ENCODE results near the gene HMMR. TPM values are rescaled to one million over a fixed set of nuclear protein-coding genes. Genes with fewer than 3 reads are reported as not detected.

Gene HMMR
- polyA plus RNA-seq, 1 donor (not counting 4 experiments of a cell fraction or from before 2014, with no cell fraction given): 16.2 TPM

DNA sequence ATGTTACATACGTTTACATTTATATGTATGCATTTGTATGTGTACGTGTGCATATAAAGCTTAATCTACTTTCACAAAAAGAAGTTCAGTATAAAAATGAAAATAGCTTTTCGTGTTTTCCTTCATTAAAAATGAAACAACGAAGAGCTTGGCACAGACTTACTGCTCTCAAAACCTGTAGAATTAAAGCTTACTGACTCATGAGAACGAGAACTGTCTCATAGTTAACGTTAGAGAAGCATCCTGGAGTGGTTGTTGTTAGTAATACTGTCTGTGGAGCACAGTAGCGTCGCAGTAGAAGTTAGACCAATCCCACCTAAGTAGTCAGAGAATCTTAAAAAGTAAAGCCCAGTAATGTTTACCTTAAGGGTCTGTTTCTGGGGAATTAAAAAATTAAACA lies 46.3 kb downstream of the HMMR start:
- peaks cover 51% of the 10 kb centered on the region for H3K79me2 ChIP-seq (ENCODE audit: control insufficient read depth, insufficient read depth, low read length)
- TF ChIP-seq, protein P1, sequence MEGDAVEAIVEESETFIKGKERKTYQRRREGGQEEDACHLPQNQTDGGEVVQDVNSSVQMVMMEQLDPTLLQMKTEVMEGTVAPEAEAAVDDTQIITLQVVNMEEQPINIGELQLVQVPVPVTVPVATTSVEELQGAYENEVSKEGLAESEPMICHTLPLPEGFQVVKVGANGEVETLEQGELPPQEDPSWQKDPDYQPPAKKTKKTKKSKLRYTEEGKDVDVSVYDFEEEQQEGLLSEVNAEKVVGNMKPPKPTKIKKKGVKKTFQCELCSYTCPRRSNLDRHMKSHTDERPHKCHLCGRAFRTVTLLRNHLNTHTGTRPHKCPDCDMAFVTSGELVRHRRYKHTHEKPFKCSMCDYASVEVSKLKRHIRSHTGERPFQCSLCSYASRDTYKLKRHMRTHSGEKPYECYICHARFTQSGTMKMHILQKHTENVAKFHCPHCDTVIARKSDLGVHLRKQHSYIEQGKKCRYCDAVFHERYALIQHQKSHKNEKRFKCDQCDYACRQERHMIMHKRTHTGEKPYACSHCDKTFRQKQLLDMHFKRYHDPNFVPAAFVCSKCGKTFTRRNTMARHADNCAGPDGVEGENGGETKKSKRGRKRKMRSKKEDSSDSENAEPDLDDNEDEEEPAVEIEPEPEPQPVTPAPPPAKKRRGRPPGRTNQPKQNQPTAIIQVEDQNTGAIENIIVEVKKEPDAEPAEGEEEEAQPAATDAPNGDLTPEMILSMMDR (optimal IDR thresholded peaks at IDR 0.05 in 1 of 3, IDR thresholded peaks at IDR 0.05 in 1 of 3, conservative IDR thresholded peaks at IDR 0.05 in 1 of 3; ENCODE audit: extremely low read depth in 1 of 3, insufficient read depth in 2 of 3, low read length in 3 of 3): no peak
- no peak for TF ChIP-seq EZH2 (IDR thresholded peaks at IDR 0.05; ENCODE audit: low read length)
- peak overlapping the region; percentile 87 to 94 (median 90) for H3K4me3 ChIP-seq (ENCODE audit: control insufficient read depth in 2 of 3, extremely low read depth in 1 of 3, insufficient read depth in 2 of 3, low read depth in 1 of 3, low read length in 3 of 3)
- no peak overlapping the region for H2AFZ ChIP-seq (ENCODE audit: control insufficient read depth, low read length)
- no peaks in the 10 kb centered on the region for H3K9me1 ChIP-seq (ENCODE audit: control insufficient read depth, extremely low read depth, insufficient read depth, low read length)
- FAIRE-seq: no peak
- peak overlapping the region; percentile 94 for H3K27ac ChIP-seq (ENCODE audit: control insufficient read depth, insufficient read depth, low read length)
- peak overlapping the region; percentile 89 for H3K9ac ChIP-seq (ENCODE audit: control insufficient read depth, extremely low read depth, insufficient read depth, low read length)
- no peaks in the 10 kb centered on the region for H3K36me3 ChIP-seq (ENCODE audit: control insufficient read depth in 2 of 2, extremely low read depth in 1 of 2, insufficient read depth in 2 of 2, low read length in 2 of 2)
- dilution Hi-C loops (cut with MboI; ENCODE audit: extremely low pct_ligation_motif_present, low sequenced_read_pairs): no loop called here
- peak overlapping the region; percentile 89 for H3K4me2 ChIP-seq (ENCODE audit: control insufficient read depth, extremely low read depth, insufficient read depth, low read depth, low read length)
- no peak for DNase-seq (ENCODE audit: low read depth, low spot score)
- no peaks in the 10 kb centered on the region for H3K27me3 ChIP-seq (ENCODE audit: control insufficient read depth, extremely low read depth, insufficient read depth, low read length)
- H3K9me3 ChIP-seq (ENCODE audit: control insufficient read depth, low read depth, low read length): no peaks in the 10 kb centered on the region
- H4K20me1 ChIP-seq (ENCODE audit: control insufficient read depth, extremely low read depth, insufficient read depth, low read length): peaks cover 2% of the 10 kb centered on the region
- peaks cover 35% of the 10 kb centered on the region for H3K4me1 ChIP-seq (ENCODE audit: control insufficient read depth, extremely low read depth, insufficient read depth, low read length)

DNA sequence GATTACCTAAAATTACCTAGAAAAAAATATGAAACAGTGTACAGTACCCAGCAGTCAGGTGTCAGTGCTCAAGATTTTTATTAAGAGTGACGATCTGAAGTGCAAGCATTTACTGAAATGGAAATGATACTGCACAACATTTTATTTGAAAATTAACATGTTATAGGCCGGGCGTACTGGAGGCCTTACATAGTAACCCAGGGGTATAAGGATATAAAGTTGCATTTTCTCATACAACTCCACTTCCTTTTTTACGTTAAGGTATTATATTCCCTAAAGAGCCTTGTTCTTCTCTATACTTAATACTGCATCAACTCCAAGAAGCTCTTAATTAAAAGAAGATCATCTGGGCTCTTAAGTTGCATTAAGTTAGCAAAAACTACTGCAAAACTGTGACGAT lies 48.3 kb downstream of the HMMR start:
- Histone ChIP-seq H2AFZ (ENCODE audit: control insufficient read depth, low read length) (no peak overlapping the region), H3K36me3 (ENCODE audit: control insufficient read depth in 2 of 2, extremely low read depth in 1 of 2, insufficient read depth in 2 of 2, low read length in 2 of 2) (peaks cover 0 to 5% of the 10 kb centered on the region in 2 experiments), H4K20me1 (ENCODE audit: control insufficient read depth, extremely low read depth, insufficient read depth, low read length) (peaks cover 2% of the 10 kb centered on the region), H3K9me1 (ENCODE audit: control insufficient read depth, extremely low read depth, insufficient read depth, low read length) (no peaks in the 10 kb centered on the region), H3K9me3 (ENCODE audit: control insufficient read depth, low read depth, low read length) (no peaks in the 10 kb centered on the region), H3K27ac (ENCODE audit: control insufficient read depth, insufficient read depth, low read length) (peak overlapping the region; percentile 94), H3K4me3 (ENCODE audit: control insufficient read depth in 2 of 3, extremely low read depth in 1 of 3, insufficient read depth in 2 of 3, low read depth in 1 of 3, low read length in 3 of 3) (peak overlapping the region in 2 of 3 experiments; percentile 57 to 62), H3K4me1 (ENCODE audit: control insufficient read depth, extremely low read depth, insufficient read depth, low read length) (peaks cover 21% of the 10 kb centered on the region), H3K79me2 (ENCODE audit: control insufficient read depth, insufficient read depth, low read length) (peaks cover 64% of the 10 kb centered on the region), H3K27me3 (ENCODE audit: control insufficient read depth, extremely low read depth, insufficient read depth, low read length) (no peaks in the 10 kb centered on the region), H3K4me2 (ENCODE audit: control insufficient read depth, extremely low read depth, insufficient read depth, low read depth, low read length) (peak overlapping the region; percentile 89), H3K9ac (ENCODE audit: control insufficient read depth, extremely low read depth, insufficient read depth, low read length) (peak overlapping the region; percentile 89)
- FAIRE-seq (no peak), DNase-seq (ENCODE audit: low read depth, low spot score) (no peak)
- dilution Hi-C loops (cut with MboI; ENCODE audit: extremely low pct_ligation_motif_present, low sequenced_read_pairs): no loop called here
- TF ChIP-seq, protein P1 (optimal IDR thresholded peaks at IDR 0.05 in 1 of 3, IDR thresholded peaks at IDR 0.05 in 1 of 3, conservative IDR thresholded peaks at IDR 0.05 in 1 of 3; ENCODE audit: extremely low read depth in 1 of 3, insufficient read depth in 2 of 3, low read length in 3 of 3): no peak
- TF ChIP-seq EZH2 (IDR thresholded peaks at IDR 0.05; ENCODE audit: low read length): no peak
